ENCODE data around the gene GAMT.
A peak's percentile ranks its signal among the peaks of the same experiment; 100 is the strongest.

GAMT gene

DNA sequence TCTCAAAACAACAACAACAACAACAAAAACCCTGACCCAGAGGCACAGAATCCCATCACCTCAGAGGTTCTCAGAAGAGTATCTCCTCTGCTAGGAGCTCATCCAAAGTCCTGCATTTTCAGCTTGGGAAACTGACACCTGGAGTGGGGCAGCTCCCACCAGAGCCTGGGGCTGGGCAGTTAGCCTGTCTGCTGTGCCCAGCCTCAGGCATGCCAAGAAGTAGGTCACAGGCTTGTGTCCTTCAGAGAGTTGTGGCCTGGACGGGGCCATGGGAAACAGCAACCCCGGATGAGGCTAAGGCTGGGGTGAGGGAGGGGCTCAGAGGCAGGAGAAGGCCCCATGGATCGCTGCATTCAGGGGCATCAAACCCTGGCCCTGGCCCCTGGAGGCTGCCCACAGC lies 15.5 kb downstream of the GAMT start:
- H3K36me3 ChIP-seq: peaks cover 21% of the 10 kb centered on the region
- DNase-seq: no peak
- no peaks in the 10 kb centered on the region for H3K9me3 ChIP-seq (ENCODE audit: severe bottlenecking)
- no peak for TF ChIP-seq CTCF (IDR thresholded peaks at IDR 0.05; ENCODE audit: low read depth, low read length)
- H3K27me3 ChIP-seq (ENCODE audit: insufficient read depth, low read depth, severe bottlenecking): no peaks in the 10 kb centered on the region
- H3K4me3 ChIP-seq (ENCODE audit: low read depth, low read length): no peak overlapping the region
- H3K27ac ChIP-seq: no peak overlapping the region

- Histone ChIP-seq H3K27ac (peak overlapping the region; percentile 90; the same call in 1 of the 2 replicates), H3K9me3 (ENCODE audit: severe bottlenecking) (no peaks in the 10 kb centered on the region), H3K36me3 (peaks cover 20% of the 10 kb centered on the region), H3K27me3 (ENCODE audit: insufficient read depth, low read depth, severe bottlenecking) (no peaks in the 10 kb centered on the region), H3K4me3 (ENCODE audit: low read depth, low read length) (peak overlapping the region; percentile 90)
- DNase-seq: no peak
- TF ChIP-seq CTCF (IDR thresholded peaks at IDR 0.05; ENCODE audit: low read depth, low read length): no peak
Observed at GRCh38 chr19:1384478-1385110, 16.7 kb downstream of the GAMT start.

DNA sequence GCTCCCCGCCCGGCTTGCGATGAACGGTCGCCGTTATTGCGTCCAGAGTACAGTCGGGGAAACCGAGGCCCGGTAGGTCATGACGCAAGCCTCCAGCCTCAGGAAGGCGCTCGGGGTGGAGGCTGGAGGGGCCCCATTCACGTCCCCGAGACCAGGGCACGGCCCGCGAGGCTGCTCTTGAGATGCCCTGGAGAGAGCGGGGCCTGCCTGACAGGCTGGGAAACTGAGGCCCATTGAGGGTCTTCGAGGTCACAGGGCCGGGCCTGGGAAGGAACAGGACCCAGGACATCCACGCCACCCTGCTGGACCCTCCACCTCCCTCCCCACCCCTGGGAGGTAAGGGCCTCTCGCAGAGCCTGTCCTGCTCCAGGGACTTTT lies 17.3 kb downstream of the GAMT start:
- H3K27me3 ChIP-seq (ENCODE audit: insufficient read depth, low read depth, severe bottlenecking): no peaks in the 10 kb centered on the region
- no peaks in the 10 kb centered on the region for H3K9me3 ChIP-seq (ENCODE audit: severe bottlenecking)
- no peak for TF ChIP-seq CTCF (IDR thresholded peaks at IDR 0.05; ENCODE audit: low read depth, low read length)
- peaks cover 17% of the 10 kb centered on the region for H3K36me3 ChIP-seq
- peak overlapping the region; percentile 90 for H3K27ac ChIP-seq
- DNase-seq: no peak
- H3K4me3 ChIP-seq (ENCODE audit: low read depth, low read length): peak overlapping the region; percentile 90

DNA sequence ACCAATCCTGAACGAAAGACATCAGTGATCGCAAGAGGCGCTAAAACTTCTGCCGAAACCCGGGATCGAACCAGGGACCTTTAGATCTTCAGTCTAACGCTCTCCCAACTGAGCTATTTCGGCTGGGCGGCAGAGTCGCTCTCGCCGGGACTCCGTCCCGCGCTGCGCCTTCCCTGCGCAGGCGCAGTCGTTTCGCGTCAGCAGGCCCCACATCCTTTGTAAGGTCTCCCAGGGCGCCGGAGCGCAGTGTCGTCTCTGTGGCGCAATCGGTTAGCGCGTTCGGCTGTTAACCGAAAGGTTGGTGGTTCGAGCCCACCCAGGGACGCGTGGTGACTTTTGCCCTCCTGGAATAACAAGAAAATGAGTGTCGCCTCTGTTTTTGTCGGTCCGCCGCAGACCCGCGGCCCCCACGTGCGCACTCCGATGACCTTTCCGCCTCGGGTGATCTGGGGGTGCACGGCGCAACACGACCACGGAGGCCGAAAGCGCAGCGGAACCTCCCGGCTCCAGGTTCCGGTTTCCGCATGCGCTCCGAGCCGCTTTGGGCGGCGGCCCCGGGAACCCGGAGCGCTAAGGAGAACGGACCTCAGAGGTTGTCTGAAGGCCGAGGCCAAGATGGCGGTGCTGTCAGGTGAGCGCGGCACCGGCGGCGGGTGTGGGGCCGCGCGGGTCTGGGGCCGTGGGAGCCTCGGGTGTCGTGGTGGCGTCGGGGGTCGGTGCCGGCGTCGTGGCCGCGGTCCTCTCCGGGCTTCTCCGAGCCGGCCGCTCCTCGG lies 17.8 kb downstream of the GAMT start, which contains the start of gene NDUFS7:
Gene NDUFS7, plus strand, starts transcription at position 596 of the 773 bp plus-strand sequence. Its CDS starts 20 bp downstream, at position 616.
- H3K36me3 ChIP-seq: peaks cover 11% of the 10 kb centered on the region
- H3K27ac ChIP-seq: peak within 1 kb of the TSS; percentile 90
- H3K27me3 ChIP-seq (ENCODE audit: insufficient read depth, low read depth, severe bottlenecking): no peaks in the 10 kb centered on the region
- H3K4me3 ChIP-seq (ENCODE audit: low read depth, low read length): peak within 1 kb of the TSS; percentile 90
- H3K9me3 ChIP-seq (ENCODE audit: severe bottlenecking): no peaks in the 10 kb centered on the region
- peak; percentile 87 for DNase-seq
- peak; percentile 40 for TF ChIP-seq CTCF (IDR thresholded peaks at IDR 0.05; ENCODE audit: low read depth, low read length)

DNA sequence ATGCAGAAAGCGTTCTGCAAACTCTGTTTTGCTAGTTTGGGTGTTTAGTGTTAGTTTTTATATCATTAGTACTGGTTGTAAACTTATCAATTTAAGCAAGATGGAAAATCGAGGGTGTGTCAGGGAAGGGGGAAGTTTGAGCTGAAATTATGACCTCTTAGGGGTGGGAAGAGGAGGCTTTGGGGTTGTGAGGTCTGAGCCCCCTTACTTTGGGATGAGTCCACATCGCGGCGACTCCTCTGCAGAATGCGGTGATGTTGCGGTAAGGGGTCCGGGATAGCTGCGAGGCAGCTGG lies 18.4 kb downstream of the GAMT start:
- Histone ChIP-seq H3K4me3 (ENCODE audit: low read depth, low read length) (peak overlapping the region; percentile 8; the same call in 1 of the 2 replicates), H3K27ac (no peak overlapping the region), H3K36me3 (peaks cover 8% of the 10 kb centered on the region), H3K9me3 (ENCODE audit: severe bottlenecking) (no peaks in the 10 kb centered on the region), H3K27me3 (ENCODE audit: insufficient read depth, low read depth, severe bottlenecking) (no peaks in the 10 kb centered on the region)
- no peak for DNase-seq
- TF ChIP-seq CTCF (IDR thresholded peaks at IDR 0.05; ENCODE audit: low read depth, low read length): no peak

All from WERI-Rb-1 (cell line).